HepG2 (cell line): ENCODE data around the gene ASTN1. TPM values are rescaled to one million over a fixed set of nuclear protein-coding genes. Genes with fewer than 3 reads are reported as not detected.

Experiments used
- ATAC-seq: fragments of 200-7000 bp; cut with Tn5 transposase; 3 replicates; pipeline ENCODE4 v1.9.1; 2020; ENCODE audit warnings: mild to moderate bottlenecking, moderate library complexity
- BruUV-seq: library from RNA; stranded (reverse); fragments of 400-500 nt; replicated peaks from 2 replicates; lab custom pipeline; 2021; lab: Mats Ljungman, UMichigan
- CTCF ChIA-PET: fragments of 300-600 bp; formaldehyde crosslinking; extraction: SDS; loops from one replicate; lab custom pipeline; 2021; ENCODE audit warnings: low total read pairs, inconsistent platforms, low intra/inter-chr PET ratio; lab: Yijun Ruan, JAX
- POLR2A ChIA-PET: fragments of 350-600 bp; sonication (Branson Sonifier 250); formaldehyde crosslinking; loops from one replicate; lab custom pipeline; 2020; ENCODE audit warnings: antibody characterized with exemption, inconsistent platforms; lab: Yijun Ruan, JAX
- DNase-seq: peaks from one replicate; pipeline ENCODE4 v3.0.0-alpha.2; 2015; ENCODE audit warnings: low spot score
- FAIRE-seq: peaks from 3 replicates; lab custom pipeline; 2011; peaks lifted over from hg19 to GRCh38; lab: Jason Lieb, UNC
- H2AFZ ChIP-seq: one replicate; pipeline ENCODE4 v1.6.1; 2011; ENCODE audit warnings: low read length, inconsistent platforms
- H3K27ac ChIP-seq: fragments of 300-600 bp; 3 replicates; pipeline ENCODE4 v1.8.0; 2011; ENCODE audit warnings: mixed run types, mild to moderate bottlenecking, mixed read lengths, low read length, inconsistent platforms; ENCODE audit not compliant: insufficient read depth; ENCODE audit errors: extremely low read length
- H3K27me3 ChIP-seq, 2 experiments: fragments of 200-600 bp in 1 of 2; 2 replicates in 1 of 2; 3 replicates in 1 of 2; pipeline versions ENCODE4 v1.6.0 to v1.8.0; 2011; ENCODE audit warnings: low read length in 2 of 2, mild to moderate bottlenecking in 2 of 2, moderate library complexity in 2 of 2, inconsistent platforms in 1 of 2; ENCODE audit not compliant: insufficient read depth in 2 of 2, control insufficient read depth in 1 of 2
- H3K36me3 ChIP-seq, 2 experiments: fragments of 200-600 bp in 1 of 2; replicated peaks in 1 of 2; 2 replicates in 1 of 2; 3 replicates in 1 of 2; pipeline versions ENCODE4 v1.5.1 to v1.8.0; 2011; ENCODE audit warnings: low read length in 2 of 2, inconsistent platforms in 1 of 2; ENCODE audit not compliant: insufficient read depth in 2 of 2, control insufficient read depth in 1 of 2
- H3K4me1 ChIP-seq: 2 replicates; pipeline ENCODE4 v1.5.1; 2012; ENCODE audit warnings: low read length, inconsistent platforms; ENCODE audit not compliant: insufficient read depth
- H3K4me2 ChIP-seq: 2 replicates; pipeline ENCODE4 v1.6.0; 2011; ENCODE audit warnings: low read depth, low read length, inconsistent platforms
- H3K4me3 ChIP-seq, 3 experiments: fragments of 200-600 bp in 1 of 3; sonication (generic), shearing (Covaris generic) in 1 of 3; replicated peaks in 1 of 3; 2 replicates each; pipeline ENCODE4 v1.5.1; 2011 to 2016; ENCODE audit warnings: low read length in 3 of 3, inconsistent platforms in 2 of 3, low read depth in 2 of 3, mild to moderate bottlenecking in 2 of 3, control low read depth in 1 of 3, mixed read lengths in 1 of 3; ENCODE audit not compliant: insufficient read depth in 1 of 3
- H3K79me2 ChIP-seq: one replicate; pipeline ENCODE4 v1.6.1; 2011; ENCODE audit warnings: low read length, inconsistent platforms; ENCODE audit not compliant: insufficient read depth
- H3K9ac ChIP-seq: 2 replicates; pipeline ENCODE4 v1.6.0; 2011; ENCODE audit warnings: mild to moderate bottlenecking, low read depth, low read length, inconsistent platforms; ENCODE audit not compliant: insufficient read depth
- H3K9me3 ChIP-seq: 2 replicates; pipeline ENCODE4 v1.5.1; 2012; ENCODE audit warnings: mild to moderate bottlenecking, low read length
- H4K20me1 ChIP-seq: 2 replicates; pipeline ENCODE4 v1.6.0; 2011; ENCODE audit warnings: inconsistent platforms, mild to moderate bottlenecking, low read length, moderate library complexity; ENCODE audit not compliant: insufficient read depth
- DPF2 ChIP-seq: sonication (generic); formaldehyde crosslinking; IDR thresholded peaks from 2 replicates; pipeline ENCODE4 v1.4.0; 2020; ENCODE audit warnings: mild to moderate bottlenecking, low read depth, missing genetic modification reagents, borderline replicate concordance
- IRF9 ChIP-seq: sonication (generic); formaldehyde crosslinking; IDR thresholded peaks from 2 replicates; pipeline ENCODE4 v1.8.0; 2022; ENCODE audit warnings: missing genetic modification reagents, mild to moderate bottlenecking, borderline replicate concordance
- KDM3A ChIP-seq: IDR thresholded peaks from 2 replicates; pipeline ENCODE4 v1.6.1; 2018; ENCODE audit warnings: low read depth, missing compliant biosample characterization
- PCBP2 ChIP-seq: fragments of 200-400 bp; formaldehyde crosslinking; optimal IDR thresholded peaks from 2 replicates; pipeline ENCODE3; 2018; ENCODE audit warnings: low read length, low read depth; ENCODE audit not compliant: poor library complexity, severe bottlenecking
- SP140L ChIP-seq: sonication (generic); formaldehyde crosslinking; IDR thresholded peaks from 2 replicates; pipeline ENCODE4 v1.4.0; 2020; ENCODE audit warnings: missing genetic modification reagents, borderline replicate concordance
- WGBS: methylation state at CpG from one replicate; pipeline ENCODE4 v1.1.6; 2017; ENCODE audit warnings: low lambda C conversion rate; 5-methylcytosine and 5-hydroxymethylcytosine counted together
- in situ Hi-C: cut with HindIII; loops from 2 replicates; pipeline ENCODE4 v1.10.0; 2017; ENCODE audit warnings: low pct_unique_long_range_greater_than_20kb; ENCODE audit not compliant: extremely low pct_ligation_motif_present
- intact Hi-C: fragments of 100-400 bp; cut with micrococcal nuclease; formaldehyde crosslinking; loops from one replicate; pipeline ENCODE4 v1.10.0; 2022; ENCODE audit not compliant: unreplicated experiment
- polyA plus RNA-seq, 8 experiments: library from polyadenylated mRNA; depleted of rRNA in 3 of 8; stranded (reverse) in 7 of 8; unstranded in 1 of 8; fragments of >200 nt; fragmentation: Illumina TruSeq in 4 of 8; extraction: Trizol in 4 of 8; gene quantifications; 2 replicates each; pipeline versions ENCODE4 v1.2.1 to v1.2.3, GENCODE V29; 2011 to 2016; ENCODE audit warnings: low read depth in 4 of 8, missing spikeins in 1 of 8, mixed read lengths in 1 of 8; ENCODE audit not compliant: insufficient read depth in 1 of 8
- total RNA-seq, 5 experiments: library from RNA; depleted of rRNA; stranded (reverse); fragments of >200 nt; fragmentation: Illumina TruSeq; extraction: Trizol; gene quantifications; 2 replicates each; pipeline ENCODE4 v1.2.3, GENCODE V29; 2016; ENCODE audit warnings: low read depth in 1 of 5

Gene ASTN1
- total and polyA plus RNA-seq, 2 of the 13 experiments (the other 11 are each of a cell fraction or from before 2014, with no cell fraction given), result not detected

GRCh38 chr1:177044390-177044789 lies 120.1 kb downstream of the ASTN1 start:
- ChIA-PET POLR2A (no interaction called here), CTCF (no interaction called here)
- H3K4me1 ChIP-seq, result no peaks in the 10 kb centered on the region
- in situ Hi-C loops (no loop called here), intact Hi-C loops (no loop called here)
- ATAC-seq, result no peak
- no peak for TF ChIP-seq SP140L (CRISPR knock-in tag)
- TF ChIP-seq DPF2, result no peak
- BruUV-seq, result no TSS peak
- H3K79me2 ChIP-seq, result no peaks in the 10 kb centered on the region
- no peak overlapping the region for H3K4me2 ChIP-seq
- no peak overlapping the region for H3K4me3 ChIP-seq
- WGBS, result 14% methylated on average over 8 of the region's 8 CpGs
- no peaks in the 10 kb centered on the region for H3K9me3 ChIP-seq
- no peak overlapping the region for H2AFZ ChIP-seq
- no peak for FAIRE-seq
- H4K20me1 ChIP-seq, result no peaks in the 10 kb centered on the region
- DNase-seq, result no peak
- H3K27ac ChIP-seq, result no peak overlapping the region
- no peak overlapping the region for H3K9ac ChIP-seq
- no peaks in the 10 kb centered on the region for H3K27me3 ChIP-seq
- no peaks in the 10 kb centered on the region for H3K36me3 ChIP-seq

GRCh38 chr1:177043597-177043996 lies 120.9 kb downstream of the ASTN1 start:
- Histone ChIP-seq H3K4me1 (no peaks in the 10 kb centered on the region), H3K4me3 (no peak overlapping the region), H2AFZ (no peak overlapping the region), H3K27me3 (no peaks in the 10 kb centered on the region), H3K36me3 (no peaks in the 10 kb centered on the region), H3K27ac (no peak overlapping the region), H4K20me1 (no peaks in the 10 kb centered on the region), H3K79me2 (no peaks in the 10 kb centered on the region), H3K9ac (no peak overlapping the region), H3K4me2 (no peak overlapping the region), H3K9me3 (no peaks in the 10 kb centered on the region)
- WGBS, result 27% methylated on average over 5 of the region's 5 CpGs
- in situ Hi-C loops (no loop called here), intact Hi-C loops (no loop called here)
- ATAC-seq, result no peak
- BruUV-seq, result no TSS peak
- CTCF ChIA-PET, result no interaction called here
- FAIRE-seq, result no peak
- TF ChIP-seq PCBP2 (no peak), IRF9 (no peak), KDM3A (CRISPR knock-in tag) (no peak)
- DNase-seq, result no peak
- POLR2A ChIA-PET, result no interaction called here
